Central memory CD4-positive, alpha-beta T cell (primary cell): ENCODE results near the gene ZNF81.
"Not testable (repeated sequence)": the region's sequence is repeated elsewhere in the genome, so short reads cannot be mapped to it uniquely, and the experiment has no call there.

Experiments
- DNase-seq: peaks from one replicate; pipeline ENCODE4 v3.0.0; 2022

Gene ZNF81

GRCh38 chrX:47846040-47846439 lies 9.3 kb downstream of the ZNF81 start:
- no peak for DNase-seq

GRCh38 chrX:47849778-47850177 lies 13.1 kb downstream of the ZNF81 start:
- no peak for DNase-seq

GRCh38 chrX:47850389-47850788 lies 13.7 kb downstream of the ZNF81 start:
- not testable (repeated sequence) for DNase-seq

GRCh38 chrX:47850901-47851300 lies 14.2 kb downstream of the ZNF81 start:
- no peak for DNase-seq

GRCh38 chrX:47854474-47854873 lies 17.8 kb downstream of the ZNF81 start:
- no peak for DNase-seq

GRCh38 chrX:47859686-47860085 lies 23.0 kb downstream of the ZNF81 start:
- no peak for DNase-seq

GRCh38 chrX:47862680-47863079 lies 26.0 kb downstream of the ZNF81 start:
- no peak for DNase-seq

GRCh38 chrX:47863187-47863586 lies 26.5 kb downstream of the ZNF81 start:
- no peak for DNase-seq

GRCh38 chrX:47864300-47864699 lies 27.6 kb downstream of the ZNF81 start:
- DNase-seq, result no peak

GRCh38 chrX:47864785-47865184 lies 28.1 kb downstream of the ZNF81 start:
- no peak for DNase-seq

GRCh38 chrX:47873123-47873522 lies 36.4 kb downstream of the ZNF81 start:
- no peak for DNase-seq

- no peak for DNase-seq
Observed at GRCh38 chrX:47877327-47877726, 40.6 kb downstream of the ZNF81 start.

GRCh38 chrX:47878198-47878597 lies 41.5 kb downstream of the ZNF81 start:
- DNase-seq, result no peak

GRCh38 chrX:47879463-47879862 lies 42.8 kb downstream of the ZNF81 start:
- DNase-seq, result no peak

- no peak for DNase-seq
Observed at GRCh38 chrX:47880927-47881326, 44.2 kb downstream of the ZNF81 start.

GRCh38 chrX:47885501-47885900 lies 48.8 kb downstream of the ZNF81 start:
- DNase-seq, result no peak

- DNase-seq, result no peak
Observed at GRCh38 chrX:47898024-47898423, 61.3 kb downstream of the ZNF81 start.

GRCh38 chrX:47900833-47901232 lies 64.1 kb downstream of the ZNF81 start:
- DNase-seq, result no peak

- no peak for DNase-seq
Observed at GRCh38 chrX:47902161-47902560, 65.5 kb downstream of the ZNF81 start.

- DNase-seq, result no peak
Observed at GRCh38 chrX:47915886-47916493, 79.3 kb downstream of the ZNF81 start.

GRCh38 chrX:47918274-47918673 lies 81.6 kb downstream of the ZNF81 start:
- no peak for DNase-seq

GRCh38 chrX:47927212-47927611 lies 90.5 kb downstream of the ZNF81 start:
- DNase-seq, result no peak

- not testable (repeated sequence) for DNase-seq
Observed at GRCh38 chrX:47931970-47932369, 95.3 kb downstream of the ZNF81 start.

- DNase-seq, result no peak
Observed at GRCh38 chrX:47933946-47934345, 97.2 kb downstream of the ZNF81 start.

GRCh38 chrX:47936224-47936939 lies 99.7 kb downstream of the ZNF81 start:
- DNase-seq, result no peak
